ENCODE measurements around the gene RAX.

Gene RAX

GRCh38 chr18:59232309-59233016 lies 40.8 kb downstream of the RAX start:
- H3K4me3 Mint-ChIP-seq: no peak overlapping the region
- TF ChIP-seq, protein P1, sequence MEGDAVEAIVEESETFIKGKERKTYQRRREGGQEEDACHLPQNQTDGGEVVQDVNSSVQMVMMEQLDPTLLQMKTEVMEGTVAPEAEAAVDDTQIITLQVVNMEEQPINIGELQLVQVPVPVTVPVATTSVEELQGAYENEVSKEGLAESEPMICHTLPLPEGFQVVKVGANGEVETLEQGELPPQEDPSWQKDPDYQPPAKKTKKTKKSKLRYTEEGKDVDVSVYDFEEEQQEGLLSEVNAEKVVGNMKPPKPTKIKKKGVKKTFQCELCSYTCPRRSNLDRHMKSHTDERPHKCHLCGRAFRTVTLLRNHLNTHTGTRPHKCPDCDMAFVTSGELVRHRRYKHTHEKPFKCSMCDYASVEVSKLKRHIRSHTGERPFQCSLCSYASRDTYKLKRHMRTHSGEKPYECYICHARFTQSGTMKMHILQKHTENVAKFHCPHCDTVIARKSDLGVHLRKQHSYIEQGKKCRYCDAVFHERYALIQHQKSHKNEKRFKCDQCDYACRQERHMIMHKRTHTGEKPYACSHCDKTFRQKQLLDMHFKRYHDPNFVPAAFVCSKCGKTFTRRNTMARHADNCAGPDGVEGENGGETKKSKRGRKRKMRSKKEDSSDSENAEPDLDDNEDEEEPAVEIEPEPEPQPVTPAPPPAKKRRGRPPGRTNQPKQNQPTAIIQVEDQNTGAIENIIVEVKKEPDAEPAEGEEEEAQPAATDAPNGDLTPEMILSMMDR (IDR thresholded peaks at IDR 0.05): no peak
- no peak for DNase-seq
- no peaks in the 10 kb centered on the region for H3K36me3 Mint-ChIP-seq (ENCODE audit: low read depth)
- H3K4me1 Mint-ChIP-seq: no peaks in the 10 kb centered on the region
- peaks cover 52% of the 10 kb centered on the region for H3K27me3 Mint-ChIP-seq (ENCODE audit: low read depth, poor library complexity)
- peaks cover 7% of the 10 kb centered on the region for H3K9me3 Mint-ChIP-seq
- no peak overlapping the region for H3K27ac Mint-ChIP-seq

DNA sequence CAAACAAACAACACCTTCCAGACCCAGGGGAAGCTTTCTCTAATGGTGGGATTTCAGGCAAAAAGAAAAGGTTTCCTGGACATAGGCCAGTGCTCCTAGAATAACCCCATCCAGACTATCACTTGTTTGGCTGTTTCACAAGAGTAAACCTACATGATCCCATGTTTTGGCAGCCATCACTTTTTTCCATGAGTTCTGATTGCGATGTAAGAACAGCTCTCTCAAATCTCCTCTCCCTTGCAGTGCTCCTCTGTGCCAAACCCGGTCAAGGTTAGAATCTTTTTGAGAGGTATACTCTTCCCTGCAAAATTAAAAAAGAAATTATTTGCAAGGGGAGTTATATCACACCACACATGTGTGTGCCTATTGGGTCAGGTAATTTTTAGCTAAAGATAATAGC lies 41.4 kb downstream of the RAX start:
- no peaks in the 10 kb centered on the region for H3K4me1 Mint-ChIP-seq
- TF ChIP-seq, protein P1 (IDR thresholded peaks at IDR 0.05): no peak
- no peak overlapping the region for H3K27ac Mint-ChIP-seq
- peaks cover 56% of the 10 kb centered on the region for H3K27me3 Mint-ChIP-seq (ENCODE audit: low read depth, poor library complexity)
- no peaks in the 10 kb centered on the region for H3K36me3 Mint-ChIP-seq (ENCODE audit: low read depth)
- H3K4me3 Mint-ChIP-seq: no peak overlapping the region
- peaks cover 4% of the 10 kb centered on the region for H3K9me3 Mint-ChIP-seq
- no peak for DNase-seq

DNA sequence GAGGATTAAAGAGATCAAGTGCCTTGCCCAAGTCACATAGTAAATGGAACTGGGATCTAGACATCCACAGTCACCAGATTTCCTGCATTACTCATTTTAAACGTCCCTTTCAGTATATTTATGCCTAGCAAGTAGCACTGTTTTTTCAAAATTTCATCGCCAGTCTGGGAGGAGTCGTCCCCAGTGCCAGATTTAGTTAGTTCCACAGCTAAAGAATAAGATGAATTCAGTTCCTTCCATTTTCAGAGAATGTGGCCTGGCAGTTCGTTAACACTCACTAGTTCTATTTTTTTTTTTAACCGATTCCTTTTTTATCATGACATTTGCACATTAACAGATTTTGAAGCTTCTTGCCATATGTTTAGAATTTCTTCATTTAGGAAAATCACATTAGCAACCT lies 42.1 kb downstream of the RAX start:
- no peak for DNase-seq
- H3K4me1 Mint-ChIP-seq: no peaks in the 10 kb centered on the region
- H3K4me3 Mint-ChIP-seq: no peak overlapping the region
- H3K9me3 Mint-ChIP-seq: no peaks in the 10 kb centered on the region
- H3K27ac Mint-ChIP-seq: no peak overlapping the region
- TF ChIP-seq, protein P1 (IDR thresholded peaks at IDR 0.05): no peak
- H3K27me3 Mint-ChIP-seq (ENCODE audit: low read depth, poor library complexity): peaks cover 63% of the 10 kb centered on the region
- H3K36me3 Mint-ChIP-seq (ENCODE audit: low read depth): no peaks in the 10 kb centered on the region

DNA sequence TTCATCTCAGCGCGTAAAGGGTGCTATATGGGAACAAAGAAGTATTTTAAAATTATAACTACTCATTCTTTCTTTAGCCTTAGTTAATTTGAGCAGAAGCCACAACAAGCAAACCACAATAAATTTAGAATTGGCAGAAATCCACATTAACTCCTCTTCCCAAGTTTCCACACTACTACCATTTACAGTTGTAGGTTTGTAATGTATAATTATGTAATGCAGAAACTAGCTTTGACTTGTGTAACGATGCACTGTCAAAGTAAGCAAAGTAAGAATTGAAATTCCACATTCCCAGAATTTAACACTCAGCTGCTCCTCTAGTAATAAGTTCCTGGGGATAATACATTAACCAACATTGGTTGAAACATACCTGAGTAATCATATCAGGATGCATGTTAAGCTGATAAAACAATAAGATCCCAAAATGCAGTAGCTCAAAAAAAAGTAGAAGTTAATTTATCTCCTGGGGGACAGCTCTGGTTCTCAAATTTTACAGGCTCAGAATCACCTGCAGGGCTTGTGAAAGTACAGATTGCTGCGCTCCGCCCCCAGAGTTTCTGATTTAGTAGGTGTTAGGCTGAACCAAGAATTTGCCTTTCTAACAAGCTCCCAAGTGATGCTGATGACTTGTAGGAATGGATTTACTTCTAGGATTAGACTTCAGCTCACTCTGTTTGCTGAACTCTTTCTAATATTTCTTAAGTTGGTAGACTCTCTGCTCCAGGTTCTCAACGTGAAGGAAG lies 43.4 kb downstream of the RAX start:
- H3K36me3 Mint-ChIP-seq (ENCODE audit: low read depth): no peaks in the 10 kb centered on the region
- TF ChIP-seq, protein P1 (IDR thresholded peaks at IDR 0.05): no peak
- no peak overlapping the region for H3K27ac Mint-ChIP-seq

GRCh38 chr18:59229191-59229590 lies 44.1 kb downstream of the RAX start:
- DNase-seq: no peak
- TF ChIP-seq, protein P1 (IDR thresholded peaks at IDR 0.05): no peak
- Mint-ChIP-seq H3K36me3 (ENCODE audit: low read depth) (no peaks in the 10 kb centered on the region), H3K27ac (no peak overlapping the region), H3K4me3 (no peak overlapping the region), H3K9me3 (no peaks in the 10 kb centered on the region), H3K4me1 (no peaks in the 10 kb centered on the region), H3K27me3 (ENCODE audit: low read depth, poor library complexity) (peaks cover 83% of the 10 kb centered on the region)

More for the DNA sequence above, 43.4 kb downstream of the RAX start:
- no peaks in the 10 kb centered on the region for H3K9me3 Mint-ChIP-seq
- no peak overlapping the region for H3K4me3 Mint-ChIP-seq
- peaks cover 76% of the 10 kb centered on the region for H3K27me3 Mint-ChIP-seq (ENCODE audit: low read depth, poor library complexity)
- H3K4me1 Mint-ChIP-seq: no peaks in the 10 kb centered on the region
- DNase-seq: no peak
